ENCODE data around the gene ACTN3.

- TF ChIP-seq CTCF (IDR thresholded peaks at IDR 0.05; ENCODE audit: poor library complexity) = no peak
- no peak for TF ChIP-seq EZH2 (IDR thresholded peaks at IDR 0.05; ENCODE audit: borderline replicate concordance)
Observed at GRCh38 chr11:66545701-66546367, 869 bp upstream of the ACTN3 start, which contains the start of gene ZDHHC24.

Measured in hepatocyte (in vitro differentiated cells).